GM12874 (cell line): Measurements from ENCODE around the gene SLC46A2.

ENCODE experiments used
- CTCF ChIP-seq: IDR thresholded peaks from 2 replicates; pipeline ENCODE4 v1.5.1; 2011; ENCODE audit warnings: low read depth, mild to moderate bottlenecking, control low read depth, low read length, moderate library complexity; ENCODE audit not compliant: insufficient read depth

SLC46A2 gene

GRCh38 chr9:112873773-112874405 lies 16.8 kb downstream of the SLC46A2 start:
- no peak for TF ChIP-seq CTCF

- no peak for TF ChIP-seq CTCF
These were observed 18.7 kb downstream of the SLC46A2 start for GRCh38 chr9:112872019-112872418.

- no peak for TF ChIP-seq CTCF
These were observed 20.1 kb downstream of the SLC46A2 start for GRCh38 chr9:112870556-112870955.

- TF ChIP-seq CTCF = no peak
These were observed 20.8 kb downstream of the SLC46A2 start for GRCh38 chr9:112869917-112870316.

- TF ChIP-seq CTCF = no peak
These were observed 21.6 kb downstream of the SLC46A2 start for GRCh38 chr9:112869041-112869529.

GRCh38 chr9:112868461-112868860 lies 22.2 kb downstream of the SLC46A2 start:
- TF ChIP-seq CTCF = no peak

- no peak for TF ChIP-seq CTCF
These were observed 23.2 kb downstream of the SLC46A2 start for GRCh38 chr9:112867275-112867991.
